Neural progenitor cell (in vitro differentiated cells): ENCODE measurements around the gene GCG. TPM values are rescaled to one million over a fixed set of nuclear protein-coding genes. Genes with fewer than 3 reads are reported as not detected.

ENCODE experiments used
- DNase-seq: peaks from one replicate; pipeline ENCODE4 v3.0.0-alpha.2; 2016; ENCODE audit warnings: low spot score
- H2AFZ ChIP-seq: fragments of 200-600 bp; sonication (generic); replicated peaks from 2 replicates; pipeline ENCODE4 v1.6.1; 2016; ENCODE audit warnings: antibody characterized with exemption
- H3F3A ChIP-seq: fragments of 200-600 bp; sonication (generic); 2 replicates; pipeline ENCODE4 v1.6.1; 2016; ENCODE audit warnings: antibody characterized with exemption, low read depth
- H3K27ac ChIP-seq: fragments of 200-600 bp; sonication (generic); 2 replicates; pipeline ENCODE4 v1.5.1; 2016; ENCODE audit warnings: mild to moderate bottlenecking
- H3K27me3 ChIP-seq: fragments of 200-600 bp; sonication (generic); 2 replicates; pipeline ENCODE4 v1.6.1; 2016; ENCODE audit warnings: mild to moderate bottlenecking, moderate library complexity
- H3K36me3 ChIP-seq: fragments of 200-600 bp; sonication (generic); 2 replicates; pipeline ENCODE4 v1.5.1; 2016
- H3K4me1 ChIP-seq: fragments of 200-600 bp; sonication (generic); 2 replicates; pipeline ENCODE4 v1.6.1; 2016; ENCODE audit warnings: mixed run types
- H3K4me2 ChIP-seq: fragments of 200-600 bp; sonication (generic); 2 replicates; pipeline ENCODE4 v1.6.1; 2016
- H3K4me3 ChIP-seq: fragments of 200-600 bp; sonication (generic); 2 replicates; pipeline ENCODE4 v1.5.1; 2016
- H3K79me2 ChIP-seq: fragments of 200-600 bp; sonication (generic); 2 replicates; pipeline ENCODE4 v1.6.1; 2016; ENCODE audit warnings: low read depth
- H3K9ac ChIP-seq: fragments of 200-600 bp; sonication (generic); 2 replicates; pipeline ENCODE4 v1.6.1; 2016
- H3K9me3 ChIP-seq: fragments of 200-600 bp; sonication (generic); 2 replicates; pipeline ENCODE4 v1.5.1; 2016; ENCODE audit warnings: low read depth
- H4K20me1 ChIP-seq: fragments of 200-600 bp; sonication (generic); 2 replicates; pipeline ENCODE4 v1.6.1; 2016; ENCODE audit warnings: low read depth
- H3K27ac Mint-ChIP-seq: 3 replicates; pipeline ENCODE4 v1.8.0; 2021; ENCODE audit warnings: mixed read lengths
- H3K27me3 Mint-ChIP-seq: 2 replicates; pipeline ENCODE4 v1.8.0; 2022; ENCODE audit warnings: low read depth, mild to moderate bottlenecking, inconsistent platforms, moderate library complexity, mixed read lengths; ENCODE audit not compliant: insufficient read depth
- H3K36me3 Mint-ChIP-seq: 3 replicates; pipeline ENCODE4 v1.8.0; 2021; ENCODE audit warnings: mixed read lengths
- H3K4me1 Mint-ChIP-seq: 3 replicates; pipeline ENCODE4 v1.8.0; 2021; ENCODE audit warnings: mixed read lengths
- H3K4me3 Mint-ChIP-seq: 3 replicates; pipeline ENCODE4 v1.8.0; 2021; ENCODE audit warnings: mild to moderate bottlenecking, moderate library complexity, mixed read lengths
- H3K9me3 Mint-ChIP-seq: 3 replicates; pipeline ENCODE4 v1.8.0; 2020; ENCODE audit warnings: mixed read lengths
- CTCF ChIP-seq: fragments of 200-600 bp; sonication (generic); IDR thresholded peaks from 2 replicates; pipeline ENCODE4 v1.5.1; 2017; ENCODE audit warnings: antibody characterized with exemption, mild to moderate bottlenecking
- EZH2 ChIP-seq: fragments of 200-600 bp; sonication (generic); IDR thresholded peaks from 2 replicates; pipeline ENCODE4 v1.6.1; 2017; ENCODE audit warnings: antibody characterized with exemption, mild to moderate bottlenecking, moderate library complexity
- EZH2phosphoT487 ChIP-seq: fragments of 200-600 bp; sonication (generic); IDR thresholded peaks from 2 replicates; pipeline ENCODE4 v1.6.1; 2017; ENCODE audit warnings: antibody characterized with exemption
- total RNA-seq: library from RNA; depleted of rRNA; stranded (reverse); fragments of >200 nt; gene quantifications from 2 replicates; pipeline ENCODE4 v1.2.3, GENCODE V29; 2015; ENCODE audit warnings: low replicate concordance

Gene GCG
- total RNA-seq, 1 donor from 2014 or later = not detected

- H3K4me3 Mint-ChIP-seq = no peak overlapping the region
- H3K4me3 ChIP-seq = no peak overlapping the region
- H3K9me3 Mint-ChIP-seq = no peaks in the 10 kb centered on the region
- no peak overlapping the region for H2AFZ ChIP-seq
- no peaks in the 10 kb centered on the region for H3K4me1 ChIP-seq
- H3K36me3 ChIP-seq = no peaks in the 10 kb centered on the region
- H3K27ac Mint-ChIP-seq = no peak overlapping the region
- H3K4me1 Mint-ChIP-seq = no peaks in the 10 kb centered on the region
- H3K4me2 ChIP-seq = no peak overlapping the region
- no peak for DNase-seq
- no peaks in the 10 kb centered on the region for H3K36me3 Mint-ChIP-seq
- no peaks in the 10 kb centered on the region for H3K27me3 Mint-ChIP-seq
- H3K27me3 ChIP-seq = peaks cover 29% of the 10 kb centered on the region
- no peak overlapping the region for H3K27ac ChIP-seq
- no peaks in the 10 kb centered on the region for H3F3A ChIP-seq
- TF ChIP-seq CTCF (peak; percentile 26), EZH2 (no peak), EZH2phosphoT487 (no peak)
- no peaks in the 10 kb centered on the region for H4K20me1 ChIP-seq
- H3K79me2 ChIP-seq = no peaks in the 10 kb centered on the region
- H3K9ac ChIP-seq = no peak overlapping the region
- H3K9me3 ChIP-seq = no peaks in the 10 kb centered on the region
Measured at GRCh38 chr2:162155093-162155492, 3.0 kb upstream of the GCG start.

- H3K79me2 ChIP-seq = no peaks in the 10 kb centered on the region
- peaks cover 43% of the 10 kb centered on the region for H3K27me3 ChIP-seq
- Mint-ChIP-seq H3K27ac (no peak overlapping the region), H3K4me1 (no peaks in the 10 kb centered on the region), H3K27me3 (no peaks in the 10 kb centered on the region), H3K4me3 (no peak overlapping the region), H3K9me3 (no peaks in the 10 kb centered on the region), H3K36me3 (no peaks in the 10 kb centered on the region)
- no peak overlapping the region for H3K4me3 ChIP-seq
- TF ChIP-seq EZH2 = no peak
- TF ChIP-seq EZH2phosphoT487 = no peak
- TF ChIP-seq CTCF = peak; percentile 84
- H3F3A ChIP-seq = no peaks in the 10 kb centered on the region
- H4K20me1 ChIP-seq = no peaks in the 10 kb centered on the region
- H3K4me1 ChIP-seq = no peaks in the 10 kb centered on the region
- H3K4me2 ChIP-seq = no peak overlapping the region
- peak; percentile 66 for DNase-seq
- H3K36me3 ChIP-seq = no peaks in the 10 kb centered on the region
- H3K27ac ChIP-seq = no peak overlapping the region
- H3K9ac ChIP-seq = no peak overlapping the region
- H2AFZ ChIP-seq = no peak overlapping the region
- no peaks in the 10 kb centered on the region for H3K9me3 ChIP-seq
Measured at GRCh38 chr2:162153608-162154224, 1.7 kb upstream of the GCG start.

DNA sequence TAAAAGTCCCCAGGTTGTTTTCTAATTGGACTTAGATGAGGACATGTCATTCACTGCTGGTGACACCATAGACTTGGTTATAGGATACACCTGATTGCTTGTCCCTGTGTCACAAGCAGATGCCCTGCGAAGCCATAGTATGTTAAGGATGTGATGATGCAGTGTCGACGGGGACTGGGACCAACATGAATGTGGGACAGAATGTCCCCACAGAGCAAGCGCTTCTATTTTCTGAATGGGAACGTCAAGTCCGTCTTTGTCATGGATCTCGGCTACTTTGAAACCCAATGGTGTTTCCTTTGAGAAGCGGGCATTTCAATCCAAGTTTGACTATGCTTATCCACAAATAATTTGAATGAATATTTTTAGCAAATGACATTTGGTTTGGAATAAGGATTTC is 2.1 kb downstream of the GCG start:
- Histone ChIP-seq H3K9me3 (no peaks in the 10 kb centered on the region), H3K36me3 (no peaks in the 10 kb centered on the region), H3K4me1 (no peaks in the 10 kb centered on the region), H3F3A (no peaks in the 10 kb centered on the region), H3K4me2 (no peak overlapping the region), H3K9ac (no peak overlapping the region), H3K4me3 (no peak overlapping the region), H4K20me1 (no peaks in the 10 kb centered on the region), H3K27ac (no peak overlapping the region), H3K27me3 (peaks cover 44% of the 10 kb centered on the region), H2AFZ (no peak overlapping the region), H3K79me2 (no peaks in the 10 kb centered on the region)
- Mint-ChIP-seq H3K4me3 (no peak overlapping the region), H3K27ac (no peak overlapping the region), H3K27me3 (no peaks in the 10 kb centered on the region), H3K36me3 (no peaks in the 10 kb centered on the region), H3K9me3 (no peaks in the 10 kb centered on the region), H3K4me1 (no peaks in the 10 kb centered on the region)
- TF ChIP-seq EZH2phosphoT487 (no peak), CTCF (no peak), EZH2 (no peak)
- DNase-seq = no peak
